Naive thymus-derived CD8-positive, alpha-beta T cell (primary cell): ENCODE data around the gene STIM1. TPM values are rescaled to one million over a fixed set of nuclear protein-coding genes. Genes with fewer than 3 reads are reported as not detected.
A peak's percentile ranks its signal among the peaks of the same experiment; 100 is the strongest.

ENCODE experiments used
- ATAC-seq, 2 donors: fragments of 150-1000 bp; cut with Tn5 transposase in 1 of 2; sonication (Bioruptor Pico), chemical (Tn5 transposase) in 1 of 2; 1 replicate in 1 of 2; 2 replicates in 1 of 2; pipeline ENCODE4 v1.10.0; 2021; ENCODE audit warnings: mild to moderate bottlenecking in 2 of 2, moderate library complexity in 2 of 2
- POLR2A ChIA-PET: fragments of 350-600 bp; sonication (Branson Sonifier 250); formaldehyde crosslinking; loops from one replicate; lab custom pipeline; 2021; ENCODE audit warnings: antibody characterized with exemption; lab: Charles Lee
- DNase-seq, 10 donors: peaks; one replicate each; pipeline versions ENCODE4 v3.0.0 to v3.0.0-alpha.2; 2020 to 2022
- H3K27ac Mint-ChIP-seq, 10 donors: one replicate each; pipeline ENCODE4 v1.8.0; 2020 to 2022; ENCODE audit warnings: mild to moderate bottlenecking in 10 of 10, mixed read lengths in 10 of 10, moderate library complexity in 4 of 10, inconsistent platforms in 1 of 10
- H3K27me3 Mint-ChIP-seq, 5 donors: one replicate each; pipeline ENCODE4 v1.8.0; 2021 to 2022; ENCODE audit warnings: mixed read lengths in 5 of 5
- H3K36me3 Mint-ChIP-seq, 3 donors: one replicate each; pipeline ENCODE4 v1.8.0; 2020 to 2022; ENCODE audit warnings: mixed read lengths in 3 of 3, mild to moderate bottlenecking in 2 of 3, inconsistent platforms in 1 of 3
- H3K4me1 Mint-ChIP-seq, 4 donors: one replicate each; pipeline ENCODE4 v1.8.0; 2021 to 2022; ENCODE audit warnings: mixed read lengths in 4 of 4
- H3K4me3 Mint-ChIP-seq, 10 donors: one replicate each; pipeline ENCODE4 v1.8.0; 2020 to 2022; ENCODE audit warnings: mild to moderate bottlenecking in 10 of 10, mixed read lengths in 10 of 10, moderate library complexity in 6 of 10, inconsistent platforms in 1 of 10
- H3K9me3 Mint-ChIP-seq, 9 donors: one replicate each; pipeline ENCODE4 v1.8.0; 2020 to 2022; ENCODE audit warnings: mixed read lengths in 9 of 9, mild to moderate bottlenecking in 3 of 9, inconsistent platforms in 1 of 9, moderate library complexity in 1 of 9
- polyA plus RNA-seq, 3 donors: library from polyadenylated mRNA; unstranded; fragments of 300-500 nt; fragmentation: Illumina TruSeq; gene quantifications; one replicate each; pipeline ENCODE4 v1.2.3, GENCODE V29; 2021
- total RNA-seq, 8 experiments: library from RNA in 2 of 8; stranded (reverse) in 2 of 8; gene quantifications; one replicate each; pipeline ENCODE4 v1.2.3 and lab custom pipeline; 2021 to 2026

The STIM1 gene
- total and polyA plus RNA-seq, 5 experiments from 2014 or later = 33.4 to 101 (median 39.0) TPM

DNA sequence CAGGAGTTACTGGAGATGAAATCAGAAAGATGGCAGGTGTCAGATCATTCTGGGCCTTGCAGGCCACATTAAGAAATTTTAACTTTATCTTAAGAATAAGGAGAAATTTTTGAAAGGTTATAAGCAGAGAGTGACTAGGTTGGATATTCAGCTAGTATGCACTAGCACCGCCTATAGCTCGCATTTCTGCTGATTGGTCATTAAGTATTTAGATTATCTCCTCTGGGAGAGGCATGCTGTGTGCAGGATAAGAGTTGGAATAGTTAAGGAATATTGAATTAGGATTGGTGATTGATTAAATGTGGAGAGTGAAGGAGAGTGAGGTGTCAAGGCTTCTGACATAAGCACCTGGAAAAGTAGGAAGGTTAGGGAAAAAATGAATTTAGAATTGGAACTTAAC is 100.6 kb downstream of the STIM1 start:
- H3K36me3 Mint-ChIP-seq = peaks cover 0 to 11% (median 0%) of the 10 kb centered on the region in 3 donors
- DNase-seq (no peak), ATAC-seq (no peak)
- H3K27ac Mint-ChIP-seq = peak overlapping the region in 7 of 10 donors; percentile 7 to 95 (median 63)
- H3K27me3 Mint-ChIP-seq = no peaks in the 10 kb centered on the region
- H3K9me3 Mint-ChIP-seq = peaks cover 0 to 3% (median 0%) of the 10 kb centered on the region in 9 donors
- POLR2A ChIA-PET = interaction anchor here (0.7 kb wide), 1 partner anchor 90 kb away, joined by 3 read pairs; no protein-coding TSS in a partner anchor
- peak overlapping the region in 5 of 10 donors; percentile 1 to 37 (median 2) for H3K4me3 Mint-ChIP-seq
- H3K4me1 Mint-ChIP-seq = peaks cover 45 to 90% (median 87%) of the 10 kb centered on the region in 4 donors

DNA sequence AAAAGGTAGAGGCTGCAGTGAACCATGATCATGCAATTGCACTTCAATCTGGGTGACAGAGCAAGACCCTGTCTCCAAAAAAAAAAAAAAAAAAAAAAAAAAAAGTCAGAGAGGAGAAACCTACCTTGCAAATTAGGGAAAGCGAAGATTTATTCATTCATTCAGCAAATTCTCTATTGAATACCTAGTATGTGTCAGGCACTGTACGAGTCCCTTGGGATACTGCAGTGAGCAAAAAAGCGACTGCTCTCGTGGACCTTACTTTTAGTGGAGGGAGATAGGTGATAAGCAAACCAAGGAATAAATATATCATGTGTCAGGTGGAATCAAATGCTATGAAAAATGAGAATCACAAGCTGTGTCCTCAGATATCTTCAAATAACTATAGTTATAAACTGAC is 101.3 kb downstream of the STIM1 start:
- peaks cover 47 to 89% (median 86%) of the 10 kb centered on the region in 4 donors for H3K4me1 Mint-ChIP-seq
- ATAC-seq = no peak
- peaks cover 0 to 9% (median 0%) of the 10 kb centered on the region in 3 donors for H3K36me3 Mint-ChIP-seq
- DNase-seq = no peak
- H3K4me3 Mint-ChIP-seq = peak overlapping the region in 1 of 10 donors; percentile 28
- peak overlapping the region in 7 of 10 donors; percentile 4 to 84 (median 27) for H3K27ac Mint-ChIP-seq
- no peaks in the 10 kb centered on the region for H3K27me3 Mint-ChIP-seq
- POLR2A ChIA-PET = interaction anchor here (0.7 kb wide), 1 partner anchor 28 kb away, joined by 3 read pairs; no protein-coding TSS in a partner anchor
- H3K9me3 Mint-ChIP-seq = peaks cover 0 to 3% (median 0%) of the 10 kb centered on the region in 9 donors

DNA sequence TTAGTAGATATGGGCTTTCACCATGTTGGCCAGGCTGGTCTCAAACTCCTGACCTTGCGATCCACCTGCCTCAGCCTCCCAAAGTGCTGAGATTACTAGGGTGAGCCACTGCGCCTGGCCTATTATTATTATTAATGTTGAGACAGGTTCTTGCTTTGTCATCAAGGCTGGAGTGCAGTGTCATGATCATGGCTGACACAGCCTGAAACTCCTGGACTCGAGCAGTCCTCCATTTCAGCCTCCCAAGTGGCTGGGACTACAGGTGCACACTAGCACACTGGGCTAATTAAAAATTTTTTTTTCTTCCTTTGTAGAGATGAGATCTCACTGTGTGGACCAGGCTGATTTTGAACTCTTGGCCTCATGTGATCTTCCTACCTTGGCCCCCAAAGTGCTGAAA is 102.0 kb downstream of the STIM1 start:
- DNase-seq (no peak), ATAC-seq (no peak)
- peaks cover 47 to 89% (median 86%) of the 10 kb centered on the region in 4 donors for H3K4me1 Mint-ChIP-seq
- peaks cover 0 to 3% (median 0%) of the 10 kb centered on the region in 9 donors for H3K9me3 Mint-ChIP-seq
- H3K4me3 Mint-ChIP-seq = peak overlapping the region in 1 of 10 donors; percentile 41
- H3K27ac Mint-ChIP-seq = peak overlapping the region in 3 of 10 donors; percentile 20 to 64 (median 29)
- no peaks in the 10 kb centered on the region for H3K27me3 Mint-ChIP-seq
- H3K36me3 Mint-ChIP-seq = peaks cover 0 to 9% (median 0%) of the 10 kb centered on the region in 3 donors
- POLR2A ChIA-PET = interaction anchor here (0.9 kb wide), 1 partner anchor 116 kb away, joined by 3 read pairs; the partner anchor contains the start of gene RHOG

DNA sequence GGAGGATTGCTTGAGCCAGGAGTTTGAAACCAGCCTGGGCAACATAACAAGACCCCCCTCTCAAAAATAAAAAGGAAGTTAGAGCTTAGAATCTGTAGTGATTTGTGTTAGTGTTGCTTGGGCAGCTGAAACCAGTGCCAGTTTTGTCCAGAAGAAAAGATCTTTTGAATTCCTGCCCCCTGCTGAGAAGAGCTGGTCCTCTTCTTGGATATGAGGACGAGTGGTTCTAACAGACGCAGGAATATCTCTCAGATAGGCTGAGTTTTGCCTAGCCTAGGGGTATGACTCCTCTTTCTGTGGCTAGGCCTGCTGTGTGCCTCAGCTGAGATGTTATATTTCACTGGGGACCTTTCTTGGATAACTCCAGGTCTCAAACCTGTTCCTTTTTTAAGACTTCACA is 102.8 kb downstream of the STIM1 start:
- Mint-ChIP-seq H3K27me3 (no peaks in the 10 kb centered on the region), H3K4me1 (peaks cover 45 to 88% (median 84%) of the 10 kb centered on the region in 4 donors), H3K9me3 (peaks cover 0 to 3% (median 0%) of the 10 kb centered on the region in 9 donors), H3K36me3 (peaks cover 0 to 9% (median 0%) of the 10 kb centered on the region in 3 donors), H3K4me3 (no peak overlapping the region), H3K27ac (peak overlapping the region in 6 of 10 donors; percentile 18 to 67 (median 32))
- POLR2A ChIA-PET = interaction anchor here (0.7 to 0.9 kb wide), 2 partner anchors 117 to 118 kb away, joined by 3 to 4 read pairs; partner anchors contain the start of gene RHOG
- ATAC-seq = no peak
- DNase-seq = no peak

DNA sequence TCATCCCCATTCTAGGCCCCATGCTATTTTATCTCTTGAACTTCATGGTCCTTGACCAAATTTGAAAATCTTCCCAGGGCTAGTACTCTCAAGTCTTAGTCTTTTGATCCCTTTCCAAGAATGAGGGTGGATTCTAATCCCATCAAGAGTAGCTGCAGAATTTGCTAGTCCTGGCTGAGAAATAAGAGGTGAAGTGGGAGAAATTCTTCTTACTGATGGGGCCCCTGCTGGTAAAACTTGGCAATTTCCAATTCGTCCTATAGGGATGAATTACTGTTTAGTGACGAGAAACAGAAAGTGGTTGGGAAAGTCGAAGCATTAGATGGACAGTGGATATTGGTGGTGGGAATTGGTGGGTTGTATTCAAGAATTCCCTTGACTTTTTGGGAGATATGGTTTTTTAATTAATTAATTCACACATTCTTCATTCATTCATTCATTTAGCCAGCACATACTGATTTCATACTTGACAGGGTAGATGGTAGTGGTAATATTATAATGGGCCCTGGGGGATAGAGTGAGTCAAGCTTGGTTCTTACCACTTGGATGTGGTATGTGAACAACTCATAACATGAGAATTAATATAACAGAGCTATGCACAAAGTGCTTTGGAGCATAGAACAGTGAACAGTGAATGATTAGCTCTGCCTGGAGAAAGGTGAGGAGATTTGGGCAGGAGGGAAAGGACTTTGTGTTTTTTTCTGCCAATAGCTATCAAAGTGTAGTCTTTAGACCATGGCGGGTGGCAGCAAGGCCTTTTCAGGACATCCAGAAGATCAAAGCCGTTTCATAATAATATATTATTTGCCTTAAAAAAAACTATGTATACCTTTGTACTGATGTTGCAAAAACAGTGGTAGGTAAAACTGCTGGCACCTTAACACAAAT is 103.8 kb downstream of the STIM1 start:
- H3K36me3 Mint-ChIP-seq = peaks cover 0 to 6% (median 5%) of the 10 kb centered on the region in 3 donors
- H3K4me3 Mint-ChIP-seq = peak overlapping the region in 3 of 10 donors; percentile 20 to 50 (median 27)
- H3K9me3 Mint-ChIP-seq = peaks cover 0 to under 1% (median 0%) of the 10 kb centered on the region in 9 donors
- POLR2A ChIA-PET = interaction anchor here (0.6 to 2.2 kb wide), 4 partner anchors 11 to 119 kb away, joined by 3 to 8 read pairs (median 4); partner anchors contain the start of genes RHOG and STIM1
- H3K27ac Mint-ChIP-seq = peak overlapping the region in 8 of 10 donors; percentile 11 to 81 (median 66)
- H3K27me3 Mint-ChIP-seq = no peaks in the 10 kb centered on the region
- DNase-seq (no peak), ATAC-seq (no peak)
- peaks cover 42 to 88% (median 84%) of the 10 kb centered on the region in 4 donors for H3K4me1 Mint-ChIP-seq

DNA sequence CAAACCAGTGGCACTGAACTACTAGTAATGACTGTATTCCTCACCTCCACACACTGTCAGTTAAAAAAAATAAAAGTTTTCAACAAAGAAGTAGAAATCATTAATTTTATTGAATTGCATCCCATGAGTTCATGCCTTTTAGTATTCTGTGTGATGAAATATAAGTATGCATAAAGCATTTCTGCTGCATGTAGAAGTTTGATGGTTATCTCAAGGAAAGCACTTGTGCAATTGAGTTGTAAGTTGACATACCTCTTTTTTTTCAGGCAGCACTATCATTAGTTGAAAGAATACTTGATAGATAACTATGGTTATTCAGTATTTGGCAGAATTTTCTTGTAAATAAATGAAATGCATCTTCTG is 104.4 kb downstream of the STIM1 start:
- DNase-seq (no peak), ATAC-seq (no peak)
- H3K27ac Mint-ChIP-seq = peak overlapping the region in 3 of 10 donors; percentile 7 to 81 (median 25)
- POLR2A ChIA-PET = interaction anchor here (0.8 to 2.2 kb wide), 3 partner anchors 10 to 104 kb away, joined by 4 to 8 read pairs (median 4); partner anchors contain the start of gene STIM1
- peaks cover 37 to 82% (median 80%) of the 10 kb centered on the region in 4 donors for H3K4me1 Mint-ChIP-seq
- no peaks in the 10 kb centered on the region for H3K9me3 Mint-ChIP-seq
- no peaks in the 10 kb centered on the region for H3K27me3 Mint-ChIP-seq
- H3K4me3 Mint-ChIP-seq = peak overlapping the region in 2 of 10 donors; percentile 14 to 20
- peaks cover 0 to 5% (median 4%) of the 10 kb centered on the region in 3 donors for H3K36me3 Mint-ChIP-seq

DNA sequence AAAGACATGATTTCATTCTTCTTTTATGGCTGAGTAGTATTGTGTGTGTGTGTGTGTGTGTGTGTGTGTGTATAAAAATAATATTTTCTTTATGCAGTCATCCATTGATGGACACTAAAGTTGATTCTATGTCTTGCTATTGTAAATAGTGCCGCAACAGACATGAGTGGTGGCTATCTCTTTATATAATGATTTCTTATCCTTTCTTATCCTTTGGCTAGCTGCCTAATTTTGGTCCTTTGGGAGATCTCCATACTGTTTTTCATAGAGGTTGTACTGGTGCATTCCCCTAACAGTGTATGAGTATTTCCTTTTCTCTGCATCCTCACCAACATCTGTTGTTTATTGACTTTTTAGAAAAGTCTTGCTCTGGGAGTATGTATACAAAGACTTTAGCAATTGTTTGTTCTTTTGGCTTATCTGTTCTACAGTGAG is 107.0 kb downstream of the STIM1 start:
- Mint-ChIP-seq H3K27ac (peak overlapping the region in 5 of 10 donors; percentile 11 to 69 (median 23)), H3K4me3 (peak overlapping the region in 4 of 10 donors; percentile 4 to 34 (median 15)), H3K9me3 (no peaks in the 10 kb centered on the region), H3K27me3 (no peaks in the 10 kb centered on the region), H3K36me3 (peaks cover 0 to 5% (median 3%) of the 10 kb centered on the region in 3 donors), H3K4me1 (peaks cover 32 to 86% (median 82%) of the 10 kb centered on the region in 4 donors)
- POLR2A ChIA-PET = interaction anchor here (1.3 kb wide), 1 partner anchor 15 kb away, joined by 3 read pairs; no protein-coding TSS in a partner anchor
- no peak for DNase-seq
- no peak for ATAC-seq

DNA sequence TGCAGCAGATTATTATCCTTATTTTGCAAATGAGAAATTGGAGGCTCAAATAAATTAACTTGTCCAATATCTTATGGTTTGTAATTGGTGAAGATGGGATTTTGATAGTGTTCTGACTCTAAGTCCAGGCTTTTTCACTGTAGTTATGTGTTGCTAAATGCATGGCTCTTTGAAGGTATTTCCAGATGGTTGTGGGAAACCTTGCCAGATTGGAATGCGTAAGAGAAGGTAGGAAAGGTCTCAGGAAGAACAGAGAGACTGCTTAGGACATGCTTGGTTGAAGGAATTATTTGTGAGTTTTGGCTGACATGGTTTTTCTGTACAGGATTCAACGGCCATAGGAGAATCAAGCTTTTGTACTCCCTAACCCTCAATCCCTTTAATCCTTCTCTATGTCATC is 108.6 kb downstream of the STIM1 start:
- Mint-ChIP-seq H3K36me3 (peaks cover 0 to 15% (median 12%) of the 10 kb centered on the region in 3 donors), H3K27ac (peak overlapping the region in 4 of 10 donors; percentile 5 to 64 (median 20)), H3K4me1 (peaks cover 37 to 92% (median 85%) of the 10 kb centered on the region in 4 donors), H3K4me3 (no peak overlapping the region), H3K9me3 (no peaks in the 10 kb centered on the region), H3K27me3 (no peaks in the 10 kb centered on the region)
- ATAC-seq (no peak), DNase-seq (no peak)
- POLR2A ChIA-PET = no interaction called here

DNA sequence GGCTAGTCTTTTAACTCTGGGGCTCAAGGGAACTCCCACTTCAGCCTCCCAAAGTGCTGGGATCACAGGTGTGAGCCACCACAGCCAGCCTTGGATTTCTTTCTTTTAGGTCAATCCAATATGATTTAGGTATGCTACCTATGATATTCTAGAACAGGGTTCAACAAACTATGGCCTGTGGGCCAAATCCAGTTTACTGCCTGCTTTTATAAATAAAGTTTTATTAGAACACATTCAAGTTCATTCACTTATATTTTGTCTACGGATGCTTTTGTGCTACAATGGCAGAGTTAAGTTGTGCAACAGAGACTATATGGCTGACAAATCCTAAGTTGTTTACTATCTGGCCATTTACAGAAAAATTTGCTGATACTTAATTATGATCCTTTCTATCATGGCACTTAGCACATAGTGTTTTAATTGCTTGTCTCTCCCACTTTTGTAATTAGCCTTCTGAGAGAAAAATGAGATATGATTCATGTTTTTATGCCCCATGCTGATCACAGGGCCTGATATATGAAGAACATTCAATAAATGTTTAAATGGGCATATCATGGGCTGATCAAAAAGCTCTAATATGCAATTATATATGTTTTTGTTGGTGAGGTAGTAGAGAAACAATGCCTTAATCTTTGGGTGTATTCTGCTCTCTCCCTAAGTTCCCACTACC is 109.6 kb downstream of the STIM1 start:
- Mint-ChIP-seq H3K4me1 (peaks cover 40 to 92% (median 85%) of the 10 kb centered on the region in 4 donors), H3K4me3 (no peak overlapping the region), H3K27ac (peak overlapping the region in 6 of 10 donors; percentile 6 to 77 (median 57)), H3K36me3 (peaks cover 0 to 21% (median 18%) of the 10 kb centered on the region in 3 donors), H3K9me3 (peaks cover 0 to 2% (median 0%) of the 10 kb centered on the region in 9 donors), H3K27me3 (no peaks in the 10 kb centered on the region)
- DNase-seq (no peak), ATAC-seq (no peak)
- POLR2A ChIA-PET = interaction anchor here (0.7 to 1.4 kb wide), 3 partner anchors 82 to 111 kb away, joined by 3 to 5 read pairs (median 3); no protein-coding TSS in a partner anchor

DNA sequence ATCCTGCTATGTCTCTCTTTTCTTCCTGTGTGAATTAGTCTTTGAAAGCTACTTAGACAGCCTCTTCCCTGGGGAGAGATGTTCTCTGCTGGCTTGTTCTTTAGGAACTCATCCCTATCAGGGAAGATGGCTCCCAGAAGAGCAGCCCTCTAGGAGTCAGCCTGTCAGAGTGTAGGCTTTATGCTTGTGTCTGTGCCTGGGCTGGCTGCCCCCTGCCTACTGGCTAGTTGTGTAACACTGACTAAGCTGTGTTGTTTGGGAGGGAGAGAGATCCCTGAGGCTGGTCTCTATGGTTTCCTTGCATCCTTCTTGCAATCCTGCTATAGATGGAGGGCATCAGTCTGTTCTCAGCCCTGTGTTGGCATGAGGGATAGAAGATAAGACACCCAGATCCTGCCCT is 112.2 kb downstream of the STIM1 start:
- POLR2A ChIA-PET = interaction anchor here (0.6 to 1.6 kb wide), 5 partner anchors 18 to 113 kb away, joined by 3 to 5 read pairs (median 4); no protein-coding TSS in a partner anchor
- H3K27me3 Mint-ChIP-seq = no peaks in the 10 kb centered on the region
- H3K9me3 Mint-ChIP-seq = peaks cover 0 to 2% (median 0%) of the 10 kb centered on the region in 9 donors
- H3K36me3 Mint-ChIP-seq = peaks cover 0 to 22% (median 18%) of the 10 kb centered on the region in 3 donors
- H3K27ac Mint-ChIP-seq = peak overlapping the region; percentile 11 to 94 (median 74)
- no peak overlapping the region for H3K4me3 Mint-ChIP-seq
- peaks cover 32 to 85% (median 84%) of the 10 kb centered on the region in 4 donors for H3K4me1 Mint-ChIP-seq
- ATAC-seq = no peak
- no peak for DNase-seq

DNA sequence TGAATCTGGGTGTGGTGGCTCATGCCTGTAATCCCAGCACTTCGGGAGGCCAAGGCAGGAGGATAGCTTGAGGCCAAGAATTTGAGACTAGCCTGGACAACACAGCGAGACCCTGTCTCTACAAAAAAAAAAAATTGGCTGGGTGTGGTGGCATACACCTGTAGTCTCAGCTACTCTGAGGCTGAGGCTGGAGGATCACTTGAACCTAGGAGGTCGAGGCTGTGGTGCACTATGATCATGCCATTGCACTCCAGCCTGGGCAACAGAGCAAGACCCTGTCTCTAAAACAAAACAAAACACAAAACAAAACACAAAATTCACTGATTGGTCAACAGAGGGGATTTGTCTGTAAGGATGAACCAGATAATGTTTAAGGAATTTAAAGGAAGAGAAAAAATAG is 113.7 kb downstream of the STIM1 start:
- H3K4me3 Mint-ChIP-seq = peak overlapping the region in 8 of 10 donors; percentile 53 to 85 (median 75)
- H3K27me3 Mint-ChIP-seq = no peaks in the 10 kb centered on the region
- H3K27ac Mint-ChIP-seq = peak overlapping the region; percentile 71 to 94 (median 92)
- no peak for ATAC-seq
- POLR2A ChIA-PET = interaction anchor here (0.9 to 1.7 kb wide), 3 partner anchors 9 to 131 kb away, joined by 3 to 8 read pairs (median 4); no protein-coding TSS in a partner anchor
- DNase-seq = no peak
- peaks cover 0 to 28% (median 18%) of the 10 kb centered on the region in 3 donors for H3K36me3 Mint-ChIP-seq
- H3K9me3 Mint-ChIP-seq = peaks cover 0 to 2% (median 0%) of the 10 kb centered on the region in 9 donors
- peaks cover 32 to 85% (median 81%) of the 10 kb centered on the region in 4 donors for H3K4me1 Mint-ChIP-seq
